C4-2B (cell line): ENCODE results near the gene ZRSR2.

Experiments used
- H3K27ac ChIP-seq: fragments of 450-650 bp; 2 replicates; pipeline ENCODE4 v1.5.1; 2017
- ZFX ChIP-seq: fragments of 450-650 bp; IDR thresholded peaks from 2 replicates; pipeline ENCODE4 v1.6.1; 2017
- TF ChIP-seq, protein P1 (sequence below): fragments of 450-650 bp; conservative IDR thresholded peaks from 2 replicates; pipeline ENCODE4 v1.5.1; 2017; ENCODE audit warnings: mild to moderate bottlenecking

Gene ZRSR2

DNA sequence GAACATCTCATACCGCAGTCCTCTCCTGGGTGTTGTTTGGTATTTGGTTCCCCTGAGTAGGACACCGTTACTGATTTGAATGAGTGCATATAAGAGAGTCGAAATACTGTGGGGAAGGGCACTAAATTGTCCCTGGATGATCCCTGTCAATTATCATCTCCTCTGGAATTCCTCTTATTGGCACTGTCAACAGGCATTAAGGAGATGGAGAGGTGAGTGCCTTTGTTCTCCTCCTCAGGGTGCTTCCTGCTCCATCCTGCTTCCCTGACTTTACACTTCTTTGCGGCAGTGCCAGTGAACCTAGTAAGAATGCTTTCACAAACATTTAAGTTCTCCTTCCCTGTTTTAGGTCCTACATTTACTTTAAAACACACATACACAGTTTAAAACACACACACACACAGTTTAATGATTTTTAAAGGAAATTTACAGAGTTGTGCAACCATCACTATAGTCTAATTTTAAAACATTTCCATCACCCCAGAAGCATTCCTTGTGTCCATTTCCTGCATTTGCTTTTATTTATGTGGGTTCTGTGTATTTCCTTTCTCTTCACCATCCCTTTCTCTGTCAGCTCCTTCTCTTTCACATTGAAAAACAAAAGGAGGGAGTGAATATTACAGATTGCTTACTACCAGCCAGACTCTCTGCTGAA lies 20.9 kb upstream of the ZRSR2 start:
- TF ChIP-seq ZFX = no peak
- TF ChIP-seq, protein P1, sequence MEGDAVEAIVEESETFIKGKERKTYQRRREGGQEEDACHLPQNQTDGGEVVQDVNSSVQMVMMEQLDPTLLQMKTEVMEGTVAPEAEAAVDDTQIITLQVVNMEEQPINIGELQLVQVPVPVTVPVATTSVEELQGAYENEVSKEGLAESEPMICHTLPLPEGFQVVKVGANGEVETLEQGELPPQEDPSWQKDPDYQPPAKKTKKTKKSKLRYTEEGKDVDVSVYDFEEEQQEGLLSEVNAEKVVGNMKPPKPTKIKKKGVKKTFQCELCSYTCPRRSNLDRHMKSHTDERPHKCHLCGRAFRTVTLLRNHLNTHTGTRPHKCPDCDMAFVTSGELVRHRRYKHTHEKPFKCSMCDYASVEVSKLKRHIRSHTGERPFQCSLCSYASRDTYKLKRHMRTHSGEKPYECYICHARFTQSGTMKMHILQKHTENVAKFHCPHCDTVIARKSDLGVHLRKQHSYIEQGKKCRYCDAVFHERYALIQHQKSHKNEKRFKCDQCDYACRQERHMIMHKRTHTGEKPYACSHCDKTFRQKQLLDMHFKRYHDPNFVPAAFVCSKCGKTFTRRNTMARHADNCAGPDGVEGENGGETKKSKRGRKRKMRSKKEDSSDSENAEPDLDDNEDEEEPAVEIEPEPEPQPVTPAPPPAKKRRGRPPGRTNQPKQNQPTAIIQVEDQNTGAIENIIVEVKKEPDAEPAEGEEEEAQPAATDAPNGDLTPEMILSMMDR = no peak
- no peak overlapping the region for H3K27ac ChIP-seq

GRCh38 chrX:15781961-15782699 lies 8.2 kb upstream of the ZRSR2 start:
- no peak for TF ChIP-seq ZFX
- TF ChIP-seq, protein P1 = no peak
- no peak overlapping the region for H3K27ac ChIP-seq

DNA sequence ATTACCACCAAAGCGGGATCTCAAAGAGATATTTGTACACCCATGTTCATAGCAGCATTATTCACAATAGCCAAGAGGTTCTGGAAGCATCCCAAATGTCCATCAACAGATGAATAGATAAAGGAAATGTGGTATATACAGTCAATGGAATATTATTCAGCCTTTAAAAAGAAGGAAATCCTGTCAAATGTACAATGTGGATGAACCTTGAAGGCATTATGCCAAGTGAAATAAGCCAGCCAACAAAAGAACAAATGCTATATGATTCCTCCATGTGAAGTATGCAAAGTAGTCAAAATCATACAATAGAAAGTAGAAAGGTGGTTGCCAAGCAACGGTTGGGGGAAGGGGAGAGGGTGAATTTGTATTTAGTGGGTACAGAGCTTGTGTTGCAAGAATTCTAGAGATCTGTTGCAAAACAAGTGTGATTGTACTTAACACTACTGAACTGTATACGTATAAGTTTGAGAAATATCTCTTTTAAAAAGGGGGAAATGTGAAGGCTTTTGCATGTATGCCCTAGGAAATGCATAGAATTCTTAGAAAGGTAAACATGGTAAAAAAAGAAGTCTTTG lies 5.0 kb upstream of the ZRSR2 start:
- H3K27ac ChIP-seq = no peak overlapping the region
- TF ChIP-seq ZFX = no peak
- TF ChIP-seq, protein P1 = no peak

DNA sequence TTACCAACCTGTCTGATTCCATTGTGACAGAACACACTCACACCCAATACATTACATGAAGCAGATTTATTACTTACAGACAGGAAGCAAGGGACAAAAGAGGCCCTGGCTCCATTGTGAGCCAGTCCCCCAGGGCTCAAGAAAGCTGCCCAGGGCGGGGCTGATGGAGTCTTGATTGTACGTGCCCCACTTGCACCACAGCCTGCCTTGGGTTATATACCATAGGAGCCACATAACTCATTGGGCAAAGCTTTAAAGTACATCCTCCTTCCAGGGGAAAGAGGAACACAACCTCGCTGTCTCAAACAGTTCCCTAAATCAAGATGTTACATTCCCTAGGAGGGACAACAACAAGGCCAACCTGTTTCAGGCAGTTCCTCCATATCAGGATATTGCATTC lies 3.4 kb upstream of the ZRSR2 start:
- TF ChIP-seq ZFX = no peak
- TF ChIP-seq, protein P1 = no peak
- H3K27ac ChIP-seq = no peak overlapping the region

GRCh38 chrX:15790769-15791290 lies 546 bp downstream of the ZRSR2 start:
- H3K27ac ChIP-seq = peak overlapping the region; percentile 77
- TF ChIP-seq ZFX = no peak
- TF ChIP-seq, protein P1 = no peak

GRCh38 chrX:15797707-15798106 lies 7.4 kb downstream of the ZRSR2 start:
- no peak for TF ChIP-seq ZFX
- TF ChIP-seq, protein P1 = no peak
- no peak overlapping the region for H3K27ac ChIP-seq

DNA sequence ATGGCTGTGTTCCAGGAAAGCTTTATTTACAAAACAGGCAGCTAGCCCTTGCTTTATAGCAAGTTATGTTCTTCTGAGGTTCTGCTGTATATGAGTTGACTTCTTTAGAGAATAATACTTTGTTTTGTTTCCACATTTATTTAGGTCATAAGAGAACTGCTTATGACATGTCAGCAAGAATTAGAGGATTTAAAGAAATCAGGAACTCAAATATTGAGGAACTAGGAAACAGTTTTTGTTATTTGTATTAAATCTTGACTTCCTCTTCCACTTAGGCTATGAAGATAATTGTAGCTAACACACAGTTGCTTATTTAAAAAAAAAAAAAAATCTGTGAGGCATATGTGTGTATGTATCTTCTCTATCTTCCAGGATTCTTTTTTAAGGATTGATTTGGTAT lies 14.3 kb downstream of the ZRSR2 start:
- TF ChIP-seq, protein P1 = no peak
- no peak for TF ChIP-seq ZFX
- no peak overlapping the region for H3K27ac ChIP-seq
